ENCODE measurements around the gene PHF21A. TPM values are rescaled to one million over a fixed set of nuclear protein-coding genes. Genes with fewer than 3 reads are reported as not detected.

Gene PHF21A
- total RNA-seq, 6 experiments from 2014 or later = 9.2 to 17.1 (median 10.4) TPM

- 69% methylated on average over 1 of the region's 1 CpG for WGBS (ENCODE audit: insufficient coverage, low coverage, low lambda C conversion rate, missing lambda C conversion rate)
- Histone ChIP-seq H3K4me1 (peaks cover 0 to 38% (median 5%) of the 10 kb centered on the region in 4 donors), H3K4me3 (no peak overlapping the region), H3K27ac (no peak overlapping the region), H3K27me3 (no peaks in the 10 kb centered on the region), H3K9me3 (no peaks in the 10 kb centered on the region), H3K36me3 (no peaks in the 10 kb centered on the region)
- no peak for ATAC-seq
- TF ChIP-seq CTCF (IDR thresholded peaks at IDR 0.05) (no peak), POLR2A (IDR thresholded peaks at IDR 0.05) (no peak)
- intact Hi-C loops (cut with DNase I) = no loop called here
- no peak for DNase-seq
Observed at GRCh38 chr11:45995342-45995734, 125.9 kb downstream of the PHF21A start.

GRCh38 chr11:45994371-45995341, 126.6 kb downstream of the PHF21A start:
- Histone ChIP-seq H3K36me3 (no peaks in the 10 kb centered on the region), H3K9me3 (no peaks in the 10 kb centered on the region), H3K27ac (no peak overlapping the region), H3K27me3 (no peaks in the 10 kb centered on the region), H3K4me1 (peaks cover 0 to 39% (median 5%) of the 10 kb centered on the region in 4 donors), H3K4me3 (no peak overlapping the region)
- intact Hi-C loops (cut with DNase I) = no loop called here
- WGBS (ENCODE audit: insufficient coverage, low coverage, low lambda C conversion rate, missing lambda C conversion rate) = 49% methylated on average over 10 of the region's 10 CpGs
- TF ChIP-seq POLR2A (IDR thresholded peaks at IDR 0.05) (no peak), CTCF (IDR thresholded peaks at IDR 0.05) (no peak)
- DNase-seq (peak in 1 of 3 donors; percentile 64), ATAC-seq (peak; percentile 60 to 87 (median 78))

DNA sequence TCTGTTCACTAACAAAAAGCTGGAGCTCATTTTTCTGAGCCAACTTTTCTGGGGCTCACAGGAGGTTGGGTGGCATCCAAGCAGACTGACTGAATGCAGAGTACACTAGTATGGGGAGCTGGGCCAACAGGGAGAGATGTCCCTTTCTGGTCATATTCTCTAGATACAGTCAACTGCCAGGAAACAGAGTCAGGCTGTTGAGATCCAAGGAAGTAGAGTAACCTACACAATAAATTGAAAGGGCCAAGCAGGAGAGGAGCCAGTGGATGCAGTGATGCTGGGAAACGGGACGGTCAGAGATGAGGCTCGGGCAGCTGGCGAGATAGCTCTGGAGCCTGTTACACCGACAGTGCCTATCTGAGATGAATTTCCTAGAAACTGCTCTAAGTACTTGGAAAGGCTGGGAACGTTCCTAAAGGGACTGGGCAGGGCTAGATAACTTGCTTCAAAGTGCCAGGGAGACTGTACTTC, 127.7 kb downstream of the PHF21A start:
- Histone ChIP-seq H3K27ac (no peak overlapping the region), H3K27me3 (no peaks in the 10 kb centered on the region), H3K4me3 (no peak overlapping the region), H3K4me1 (peaks cover 0 to 47% (median 8%) of the 10 kb centered on the region in 4 donors), H3K36me3 (no peaks in the 10 kb centered on the region), H3K9me3 (no peaks in the 10 kb centered on the region)
- peak in 3 of 4 donors; percentile 70 to 77 (median 73) for ATAC-seq
- TF ChIP-seq POLR2A (IDR thresholded peaks at IDR 0.05) (no peak), CTCF (IDR thresholded peaks at IDR 0.05) (no peak)
- intact Hi-C loops (cut with DNase I) = no loop called here
- 48% methylated on average over 5 of the region's 6 CpGs for WGBS (ENCODE audit: insufficient coverage, low coverage, low lambda C conversion rate, missing lambda C conversion rate)
- peak in 1 of 3 donors; percentile 58 for DNase-seq

GRCh38 chr11:45988921-45989320, 132.3 kb downstream of the PHF21A start:
- H3K9me3 ChIP-seq = no peaks in the 10 kb centered on the region
- H3K27me3 ChIP-seq = no peaks in the 10 kb centered on the region
- no peak overlapping the region for H3K27ac ChIP-seq
- no peaks in the 10 kb centered on the region for H3K36me3 ChIP-seq
- TF ChIP-seq POLR2A (IDR thresholded peaks at IDR 0.05) = no peak
- no peak for TF ChIP-seq CTCF (IDR thresholded peaks at IDR 0.05)
- H3K4me3 ChIP-seq = no peak overlapping the region
- H3K4me1 ChIP-seq = peaks cover 0 to 35% (median 5%) of the 10 kb centered on the region in 4 donors
- 21% methylated on average over 1 of the region's 1 CpG for WGBS (ENCODE audit: insufficient coverage, low coverage, low lambda C conversion rate, missing lambda C conversion rate)
- DNase-seq (no peak), ATAC-seq (peak; percentile 47 to 61 (median 52))
- intact Hi-C loops (cut with DNase I) = no loop called here

All from right lobe of liver (tissue), 6 donors.